Trophoblast cell (in vitro differentiated cells and primary cell): ENCODE data around the gene MYL10.

Experiments
- DNase-seq, 2 donors: peaks; one replicate each; pipeline ENCODE4 v3.0.0-alpha.2; 2016
- H2AFZ ChIP-seq: 2 replicates; pipeline ENCODE4 v1.6.1; 2013; ENCODE audit warnings: low read length, moderate library complexity, mild to moderate bottlenecking; ENCODE audit not compliant: insufficient read depth, poor library complexity
- H2AK5ac ChIP-seq: 2 replicates; pipeline ENCODE4 v1.6.1; 2013; ENCODE audit warnings: mild to moderate bottlenecking, low read length
- H2BK120ac ChIP-seq: 2 replicates; pipeline ENCODE4 v1.6.1; 2013; ENCODE audit warnings: low read length, mild to moderate bottlenecking, moderate library complexity; ENCODE audit not compliant: insufficient read depth, poor library complexity
- H2BK12ac ChIP-seq: 2 replicates; pipeline ENCODE4 v1.6.1; 2013; ENCODE audit warnings: mild to moderate bottlenecking, low read length, moderate library complexity
- H2BK5ac ChIP-seq: 2 replicates; pipeline ENCODE4 v1.6.1; 2013; ENCODE audit warnings: low read length, low read depth, moderate library complexity, mild to moderate bottlenecking; ENCODE audit not compliant: poor library complexity
- H3K14ac ChIP-seq: 2 replicates; pipeline ENCODE4 v1.6.1; 2013; ENCODE audit warnings: mild to moderate bottlenecking, low read length
- H3K18ac ChIP-seq: 2 replicates; pipeline ENCODE4 v1.6.1; 2013; ENCODE audit warnings: mild to moderate bottlenecking, low read length
- H3K23ac ChIP-seq: 2 replicates; pipeline ENCODE4 v1.6.1; 2013; ENCODE audit warnings: low read length
- H3K27ac ChIP-seq: 2 replicates; pipeline ENCODE4 v1.5.1; 2013; ENCODE audit warnings: low read depth, mild to moderate bottlenecking, inconsistent platforms, low read length, moderate library complexity
- H3K27me3 ChIP-seq: 2 replicates; pipeline ENCODE4 v1.6.1; 2013; ENCODE audit warnings: inconsistent platforms, mild to moderate bottlenecking, low read length, moderate library complexity; ENCODE audit not compliant: insufficient read depth
- H3K36me3 ChIP-seq, 2 experiments: 1 replicate in 1 of 2; 2 replicates in 1 of 2; pipeline ENCODE4 v1.6.1; 2013; ENCODE audit warnings: low read length in 2 of 2, mild to moderate bottlenecking in 2 of 2, moderate library complexity in 1 of 2; ENCODE audit not compliant: insufficient read depth in 2 of 2, control insufficient read depth in 1 of 2
- H3K4ac ChIP-seq: 2 replicates; pipeline ENCODE4 v1.6.1; 2013; ENCODE audit warnings: low read depth, mild to moderate bottlenecking, low read length, moderate library complexity
- H3K4me1 ChIP-seq, 2 experiments: 1 replicate in 1 of 2; 2 replicates in 1 of 2; pipeline ENCODE4 v1.6.1; 2013; ENCODE audit warnings: low read length in 2 of 2, mild to moderate bottlenecking in 2 of 2, moderate library complexity in 1 of 2; ENCODE audit not compliant: insufficient read depth in 2 of 2, control insufficient read depth in 1 of 2
- H3K4me2 ChIP-seq: 2 replicates; pipeline ENCODE4 v1.6.1; 2013; ENCODE audit warnings: inconsistent platforms, mild to moderate bottlenecking, low read length, moderate library complexity
- H3K4me3 ChIP-seq: 2 replicates; pipeline ENCODE4 v1.5.1; 2013; ENCODE audit warnings: mild to moderate bottlenecking, low read depth, low read length, inconsistent platforms
- H3K79me1 ChIP-seq: one replicate; pipeline ENCODE4 v1.6.1; 2013; ENCODE audit warnings: low read length
- H3K79me2 ChIP-seq: 2 replicates; pipeline ENCODE4 v1.6.1; 2013; ENCODE audit warnings: low read length, mild to moderate bottlenecking; ENCODE audit not compliant: control insufficient read depth, insufficient read depth, poor library complexity
- H3K9ac ChIP-seq: 2 replicates; pipeline ENCODE4 v1.6.1; 2013; ENCODE audit warnings: mild to moderate bottlenecking, low read length
- H3K9me3 ChIP-seq: 2 replicates; pipeline ENCODE4 v1.6.1; 2013; ENCODE audit warnings: low read depth, mild to moderate bottlenecking, control low read depth, inconsistent platforms, low read length; ENCODE audit not compliant: insufficient read depth
- H4K12ac ChIP-seq: 2 replicates; pipeline ENCODE4 v1.6.1; 2013; ENCODE audit warnings: low read depth, mild to moderate bottlenecking, low read length, moderate library complexity
- H4K8ac ChIP-seq: 2 replicates; pipeline ENCODE4 v1.6.1; 2013; ENCODE audit warnings: low read depth, mild to moderate bottlenecking, low read length, moderate library complexity
- H4K91ac ChIP-seq: one replicate; pipeline ENCODE4 v1.6.1; 2013; ENCODE audit warnings: low read depth, mild to moderate bottlenecking, low read length, moderate library complexity
- WGBS: extraction: QIAGEN DNeasy Blood & Tissue Kit; methylation state at CpG from one replicate; pipeline ENCODE4 v1.1.7; 2013; ENCODE audit warnings: missing lambda C conversion rate; ENCODE audit not compliant: insufficient read length, insufficient coverage; ENCODE audit errors: extremely low coverage; 5-methylcytosine and 5-hydroxymethylcytosine counted together

The MYL10 gene

DNA sequence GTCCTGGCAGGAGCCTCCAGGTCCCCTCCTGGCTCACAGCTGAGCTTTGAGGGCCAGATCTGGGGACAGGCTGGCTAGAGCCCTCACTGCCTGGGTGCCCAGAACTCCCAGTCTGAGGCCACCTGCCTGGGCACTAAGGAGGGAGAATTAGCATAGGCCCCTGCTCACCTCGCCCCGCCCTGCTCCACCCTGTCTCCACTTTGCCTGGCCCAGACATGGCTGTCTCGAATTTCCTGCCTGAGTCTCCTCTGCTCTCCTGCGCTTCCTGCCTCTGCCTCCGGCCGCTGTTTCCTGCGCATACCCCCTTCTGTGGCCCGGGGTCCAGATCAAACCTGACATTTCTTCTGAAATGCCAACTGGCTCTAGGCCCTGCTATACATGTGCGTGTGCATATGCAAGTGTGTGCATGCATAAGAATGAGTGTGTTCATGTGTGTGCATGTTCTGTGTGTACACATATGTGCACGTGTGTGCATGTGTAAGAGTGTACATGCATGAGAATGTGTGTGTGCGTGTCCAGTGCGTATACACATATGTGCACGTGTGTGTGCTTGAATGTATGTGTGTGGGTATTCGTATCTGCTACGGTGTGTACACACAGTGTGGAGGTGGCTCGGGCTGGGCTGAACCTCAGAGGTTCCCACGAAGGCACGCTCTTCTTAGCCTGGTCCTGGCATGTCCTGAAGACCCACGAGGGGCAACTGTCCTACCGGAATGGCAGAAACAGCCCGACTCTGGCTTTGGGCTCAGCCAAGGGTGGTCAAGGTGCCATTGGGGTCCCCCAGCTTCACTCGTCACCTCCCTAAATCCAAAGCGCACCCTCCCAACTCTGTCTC, 64.9 kb downstream of the MYL10 start:
- Histone ChIP-seq H3K23ac (no peak overlapping the region), H3K9me3 (peaks cover 4% of the 10 kb centered on the region), H3K79me1 (no peaks in the 10 kb centered on the region), H4K91ac (no peak overlapping the region), H3K36me3 (no peaks in the 10 kb centered on the region), H3K4ac (no peak overlapping the region), H4K8ac (no peak overlapping the region), H3K4me2 (no peak overlapping the region), H4K12ac (no peak overlapping the region), H3K27me3 (no peaks in the 10 kb centered on the region), H3K79me2 (no peaks in the 10 kb centered on the region), H2AFZ (no peak overlapping the region), H3K14ac (no peak overlapping the region), H2BK5ac (no peak overlapping the region), H3K18ac (no peak overlapping the region), H2AK5ac (no peak overlapping the region), H3K4me1 (peaks cover 0 to 6% of the 10 kb centered on the region in 2 experiments), H3K27ac (no peak overlapping the region), H3K9ac (no peak overlapping the region), H2BK120ac (no peak overlapping the region), H3K4me3 (no peak overlapping the region), H2BK12ac (no peak overlapping the region)
- DNase-seq = no peak
- no CpG with 5 or more reads among the region's 23 CpGs for WGBS
